Tibial artery (tissue), 4 donors: ENCODE results near the gene SNCAIP.

Experiments
- DNase-seq, 2 donors: peaks; one replicate each; pipeline ENCODE4 v3.0.0-alpha.2; 2019
- H3K27ac ChIP-seq, 2 donors: fragments of 200-600 bp; sonication (generic) in 1 of 2; 1 replicate in 1 of 2; 2 replicates in 1 of 2; pipeline ENCODE4 v1.5.1; 2018 to 2019; ENCODE audit warnings: mild to moderate bottlenecking in 1 of 2
- H3K27me3 ChIP-seq, 2 donors: fragments of 200-600 bp; sonication (generic) in 1 of 2; one replicate each; pipeline versions ENCODE4 v1.5.1 to v1.6.0; 2016 to 2019
- H3K36me3 ChIP-seq, 3 donors: fragments of 200-600 bp; sonication (generic) in 2 of 3; one replicate each; pipeline ENCODE4 v1.5.1; 2016 to 2019; ENCODE audit warnings: mild to moderate bottlenecking in 2 of 3
- H3K4me1 ChIP-seq, 4 donors: fragments of 200-600 bp; sonication (generic) in 2 of 4; 1 replicate in 3 of 4; 2 replicates in 1 of 4; pipeline ENCODE4 v1.5.1; 2016 to 2019
- H3K4me3 ChIP-seq, 2 donors: fragments of 200-600 bp; sonication (generic) in 1 of 2; 1 replicate in 1 of 2; 2 replicates in 1 of 2; pipeline ENCODE4 v1.5.1; 2018 to 2019; ENCODE audit warnings: mild to moderate bottlenecking in 2 of 2
- H3K9me3 ChIP-seq, 3 donors: fragments of 200-600 bp; sonication (generic) in 1 of 3; one replicate each; pipeline ENCODE4 v1.5.1; 2016 to 2019
- CTCF ChIP-seq, 2 experiments: fragments of 200-600 bp in 1 of 2; fragments of 450-650 bp in 1 of 2; IDR thresholded peaks; one replicate each; pipeline ENCODE4 v1.5.1; 2017 to 2019; ENCODE audit warnings: antibody characterized with exemption in 2 of 2, mild to moderate bottlenecking in 1 of 2, moderate library complexity in 1 of 2
- intact Hi-C: fragments of 100-400 bp; cut with DNase I; formaldehyde crosslinking; loops from one replicate; pipeline ENCODE4 v1.15.0; 2023; ENCODE audit warnings: low total_unique reads

Gene SNCAIP

GRCh38 chr5:122419142-122419894 lies 107.3 kb downstream of the SNCAIP start:
- no peaks in the 10 kb centered on the region for H3K9me3 ChIP-seq
- intact Hi-C loops, result no loop called here
- TF ChIP-seq CTCF (IDR thresholded peaks at IDR 0.05), result no peak
- peaks cover 0 to 5% (median 0%) of the 10 kb centered on the region in 4 donors for H3K4me1 ChIP-seq
- no peaks in the 10 kb centered on the region for H3K36me3 ChIP-seq
- no peaks in the 10 kb centered on the region for H3K27me3 ChIP-seq
- H3K4me3 ChIP-seq, result no peak overlapping the region
- no peak overlapping the region for H3K27ac ChIP-seq
- no peak for DNase-seq

- Histone ChIP-seq H3K27me3 (no peaks in the 10 kb centered on the region), H3K27ac (no peak overlapping the region), H3K9me3 (no peaks in the 10 kb centered on the region), H3K4me1 (peaks cover 0 to 4% (median 0%) of the 10 kb centered on the region in 4 donors), H3K36me3 (no peaks in the 10 kb centered on the region), H3K4me3 (no peak overlapping the region)
- TF ChIP-seq CTCF (IDR thresholded peaks at IDR 0.05), result no peak
- intact Hi-C loops, result no loop called here
- no peak for DNase-seq
These were observed 108.1 kb downstream of the SNCAIP start for GRCh38 chr5:122420091-122420490.

- intact Hi-C loops, result no loop called here
- no peaks in the 10 kb centered on the region for H3K4me1 ChIP-seq
These were observed 108.7 kb downstream of the SNCAIP start for GRCh38 chr5:122420537-122421236.

GRCh38 chr5:122421374-122422079 lies 109.5 kb downstream of the SNCAIP start:
- no peak for DNase-seq
- H3K9me3 ChIP-seq, result no peaks in the 10 kb centered on the region
- H3K4me1 ChIP-seq, result no peaks in the 10 kb centered on the region
- H3K27ac ChIP-seq, result no peak overlapping the region
- no peaks in the 10 kb centered on the region for H3K36me3 ChIP-seq
- no peak overlapping the region for H3K4me3 ChIP-seq
- no peaks in the 10 kb centered on the region for H3K27me3 ChIP-seq
- TF ChIP-seq CTCF (IDR thresholded peaks at IDR 0.05), result no peak
- intact Hi-C loops, result no loop called here

More at GRCh38 chr5:122420537-122421236, 108.7 kb downstream of the SNCAIP start:
- no peak overlapping the region for H3K27ac ChIP-seq
- no peaks in the 10 kb centered on the region for H3K27me3 ChIP-seq
- no peak overlapping the region for H3K4me3 ChIP-seq
- no peaks in the 10 kb centered on the region for H3K36me3 ChIP-seq
- H3K9me3 ChIP-seq, result no peaks in the 10 kb centered on the region
- no peak for DNase-seq
- no peak for TF ChIP-seq CTCF (IDR thresholded peaks at IDR 0.05)

- no peak for TF ChIP-seq CTCF (IDR thresholded peaks at IDR 0.05)
- Histone ChIP-seq H3K36me3 (no peaks in the 10 kb centered on the region), H3K4me1 (no peaks in the 10 kb centered on the region), H3K4me3 (no peak overlapping the region), H3K27me3 (no peaks in the 10 kb centered on the region), H3K27ac (no peak overlapping the region), H3K9me3 (no peaks in the 10 kb centered on the region)
- intact Hi-C loops, result no loop called here
- DNase-seq, result no peak
These were observed 111.2 kb downstream of the SNCAIP start for GRCh38 chr5:122423221-122423620.
